Measurements from ENCODE around the gene OPCML. TPM values are rescaled to one million over a fixed set of nuclear protein-coding genes. Genes with fewer than 3 reads are reported as not detected.

The OPCML gene
- total and polyA plus RNA-seq, 7 experiments from 2014 or later = not detected

DNA sequence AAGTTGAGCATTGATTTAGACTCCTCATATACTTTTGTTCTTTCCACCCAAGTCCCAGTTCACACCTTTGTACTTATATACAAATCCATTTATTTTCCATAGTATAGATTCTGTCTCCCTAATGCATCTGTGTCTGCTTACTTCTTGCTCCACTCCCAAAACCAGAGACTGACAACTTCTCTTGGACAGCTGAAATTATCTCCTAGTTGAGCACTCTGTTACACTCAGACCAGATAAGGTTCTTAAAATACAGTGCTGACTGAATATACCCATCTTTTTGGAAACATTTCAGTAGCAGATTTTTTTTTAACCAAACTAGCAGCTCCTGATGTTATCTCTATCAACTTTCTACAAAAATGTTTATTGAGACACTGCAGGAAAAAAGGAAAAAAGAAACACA lies 106.3 kb downstream of the OPCML start:
- ChIA-PET POLR2A (no interaction called here), CTCF (no interaction called here)
- ATAC-seq (no peak), DNase-seq (no peak)
- Mint-ChIP-seq H3K4me3 (no peak overlapping the region), H3K27ac (no peak overlapping the region), H3K9me3 (peaks cover 0 to 5% (median 0%) of the 10 kb centered on the region in 11 donors), H3K36me3 (no peaks in the 10 kb centered on the region), H3K4me1 (no peaks in the 10 kb centered on the region), H3K27me3 (peaks cover 0 to 10% (median 3%) of the 10 kb centered on the region in 5 donors)
- Histone ChIP-seq H3K4me3 (ENCODE audit: low read length) (no peak overlapping the region), H3K27ac (ENCODE audit: low read depth, low read length) (no peak overlapping the region), H3K27me3 (ENCODE audit: control insufficient read depth in 2 of 2, insufficient read depth in 2 of 2, low read length in 2 of 2) (no peaks in the 10 kb centered on the region), H3K9me3 (ENCODE audit: control insufficient read depth in 2 of 3, low read length in 3 of 3) (no peaks in the 10 kb centered on the region), H3K4me1 (ENCODE audit: control insufficient read depth in 2 of 2, insufficient read depth in 2 of 2, low read length in 2 of 2) (no peaks in the 10 kb centered on the region), H3K36me3 (ENCODE audit: control insufficient read depth in 2 of 3, insufficient read depth in 3 of 3, low read length in 3 of 3) (no peaks in the 10 kb centered on the region)
- intact Hi-C loops (cut with micrococcal nuclease) = no loop called here

DNA sequence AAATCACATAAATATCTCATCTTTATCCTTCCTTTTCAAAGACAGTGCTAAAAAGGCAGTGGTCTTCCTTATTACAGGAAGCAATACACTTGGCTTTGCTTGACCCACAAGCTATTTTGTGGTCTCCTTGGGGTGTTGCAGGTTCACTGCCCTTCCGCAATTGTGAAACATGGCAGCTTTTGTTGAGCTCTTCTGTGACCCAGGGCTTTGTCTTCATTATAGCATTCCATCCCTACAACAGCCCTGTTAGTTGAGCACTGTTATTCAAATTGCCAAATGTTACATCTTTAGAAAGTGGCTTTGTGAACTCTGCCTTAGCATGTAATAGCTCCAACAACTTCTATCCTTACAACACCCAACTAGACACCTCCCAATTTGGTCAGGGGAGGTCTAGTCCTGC lies 107.1 kb downstream of the OPCML start:
- no peaks in the 10 kb centered on the region for H3K4me1 Mint-ChIP-seq
- H3K9me3 Mint-ChIP-seq = peaks cover 0 to 7% (median 0%) of the 10 kb centered on the region in 11 donors
- no peak overlapping the region for H3K27ac ChIP-seq (ENCODE audit: low read depth, low read length)
- DNase-seq (no peak), ATAC-seq (no peak)
- H3K4me3 ChIP-seq (ENCODE audit: low read length) = no peak overlapping the region
- no peak overlapping the region for H3K27ac Mint-ChIP-seq
- no peaks in the 10 kb centered on the region for H3K4me1 ChIP-seq (ENCODE audit: control insufficient read depth in 2 of 2, insufficient read depth in 2 of 2, low read length in 2 of 2)
- H3K4me3 Mint-ChIP-seq = no peak overlapping the region
- no peaks in the 10 kb centered on the region for H3K9me3 ChIP-seq (ENCODE audit: control insufficient read depth in 2 of 3, low read length in 3 of 3)
- intact Hi-C loops (cut with micrococcal nuclease) = no loop called here
- POLR2A ChIA-PET = no interaction called here
- no peaks in the 10 kb centered on the region for H3K36me3 Mint-ChIP-seq
- no peaks in the 10 kb centered on the region for H3K27me3 ChIP-seq (ENCODE audit: control insufficient read depth in 2 of 2, insufficient read depth in 2 of 2, low read length in 2 of 2)
- H3K36me3 ChIP-seq (ENCODE audit: control insufficient read depth in 2 of 3, insufficient read depth in 3 of 3, low read length in 3 of 3) = no peaks in the 10 kb centered on the region
- H3K27me3 Mint-ChIP-seq = peaks cover 0 to 10% (median 3%) of the 10 kb centered on the region in 5 donors
- CTCF ChIA-PET = no interaction called here

DNA sequence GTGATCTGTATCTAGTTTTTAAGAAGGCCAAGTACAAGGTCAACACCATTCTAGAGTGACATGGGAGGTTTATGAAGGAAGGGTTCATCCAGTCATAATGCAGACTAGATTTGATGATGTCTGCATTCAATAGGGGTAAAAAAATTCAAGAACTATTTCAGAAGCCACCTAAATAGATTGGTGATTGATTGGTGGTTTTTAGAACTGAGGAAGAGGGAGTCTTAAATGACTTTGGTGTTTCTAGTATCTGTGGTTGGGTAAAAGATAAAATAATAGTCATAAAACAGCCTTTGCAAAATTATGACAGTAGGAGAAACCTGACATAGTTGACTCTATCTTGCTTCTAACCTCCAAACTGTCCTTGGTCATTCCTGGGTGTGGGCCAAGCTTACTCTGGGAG lies 114.1 kb downstream of the OPCML start:
- Mint-ChIP-seq H3K27me3 (peaks cover 0 to 3% (median 0%) of the 10 kb centered on the region in 5 donors), H3K4me1 (no peaks in the 10 kb centered on the region), H3K27ac (no peak overlapping the region), H3K4me3 (no peak overlapping the region), H3K36me3 (no peaks in the 10 kb centered on the region), H3K9me3 (peaks cover 0 to 11% (median 4%) of the 10 kb centered on the region in 11 donors)
- ATAC-seq (no peak), DNase-seq (no peak)
- CTCF ChIA-PET = no interaction called here
- Histone ChIP-seq H3K36me3 (ENCODE audit: control insufficient read depth in 2 of 3, insufficient read depth in 3 of 3, low read length in 3 of 3) (no peaks in the 10 kb centered on the region), H3K4me3 (ENCODE audit: low read length) (no peak overlapping the region), H3K4me1 (ENCODE audit: control insufficient read depth in 2 of 2, insufficient read depth in 2 of 2, low read length in 2 of 2) (no peaks in the 10 kb centered on the region), H3K27ac (ENCODE audit: low read depth, low read length) (no peak overlapping the region), H3K9me3 (ENCODE audit: control insufficient read depth in 2 of 3, low read length in 3 of 3) (no peaks in the 10 kb centered on the region), H3K27me3 (ENCODE audit: control insufficient read depth in 2 of 2, insufficient read depth in 2 of 2, low read length in 2 of 2) (no peaks in the 10 kb centered on the region)
- POLR2A ChIA-PET = no interaction called here
- intact Hi-C loops (cut with micrococcal nuclease) = no loop called here

DNA sequence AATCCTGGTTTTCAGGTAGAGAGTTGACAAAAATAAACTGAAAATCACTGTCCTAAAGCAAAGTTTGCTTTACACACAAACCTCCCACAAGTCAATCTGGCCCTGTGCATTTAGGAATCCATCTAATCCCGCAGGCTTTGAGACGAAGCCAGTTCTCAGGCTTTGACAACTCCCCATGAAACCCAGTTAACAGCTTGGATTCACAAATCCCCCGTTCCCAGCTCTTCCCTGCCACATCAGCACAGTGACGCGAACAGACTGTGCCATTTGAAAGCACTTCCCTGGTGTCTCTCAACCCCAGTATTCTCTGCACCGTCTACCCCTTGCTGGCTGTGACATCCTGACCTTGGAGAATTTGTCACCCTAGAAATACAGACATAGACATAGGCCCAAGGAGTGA lies 117.8 kb downstream of the OPCML start:
- no peaks in the 10 kb centered on the region for H3K36me3 ChIP-seq (ENCODE audit: control insufficient read depth in 2 of 3, insufficient read depth in 3 of 3, low read length in 3 of 3)

DNA sequence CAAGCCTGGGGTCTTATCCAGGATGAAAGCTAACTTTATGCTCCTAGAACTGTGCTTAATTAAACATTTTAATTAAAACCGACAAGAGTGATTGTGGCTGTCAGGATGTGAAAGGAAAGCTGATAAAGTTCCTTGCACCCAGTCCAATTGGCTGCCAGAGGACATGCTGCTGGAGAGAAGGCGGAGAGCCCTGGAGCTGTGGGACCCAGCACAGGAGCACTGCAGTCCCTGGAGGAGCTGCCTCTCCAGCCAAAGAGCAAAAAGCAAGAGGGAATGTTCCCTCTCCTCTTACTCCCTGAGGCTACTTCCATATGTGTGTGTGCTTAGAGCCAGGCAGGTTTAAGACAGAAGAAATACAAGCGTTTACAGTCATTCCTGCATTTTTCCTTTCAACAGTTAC lies 118.6 kb downstream of the OPCML start:
- no peaks in the 10 kb centered on the region for H3K4me1 ChIP-seq (ENCODE audit: control insufficient read depth in 2 of 2, insufficient read depth in 2 of 2, low read length in 2 of 2)
- no peak for DNase-seq
- H3K9me3 ChIP-seq (ENCODE audit: control insufficient read depth in 2 of 3, low read length in 3 of 3) = no peaks in the 10 kb centered on the region
- Mint-ChIP-seq H3K36me3 (no peaks in the 10 kb centered on the region), H3K9me3 (peaks cover 0 to 7% (median under 1%) of the 10 kb centered on the region in 11 donors), H3K4me3 (no peak overlapping the region), H3K27ac (peak overlapping the region in 1 of 9 donors; percentile 65), H3K27me3 (peaks cover 0 to 7% (median 0%) of the 10 kb centered on the region in 5 donors), H3K4me1 (no peaks in the 10 kb centered on the region)
- CTCF ChIA-PET = no interaction called here
- intact Hi-C loops (cut with micrococcal nuclease) = no loop called here
- no peak overlapping the region for H3K4me3 ChIP-seq (ENCODE audit: low read length)
- no peaks in the 10 kb centered on the region for H3K27me3 ChIP-seq (ENCODE audit: control insufficient read depth in 2 of 2, insufficient read depth in 2 of 2, low read length in 2 of 2)
- no peak overlapping the region for H3K27ac ChIP-seq (ENCODE audit: low read depth, low read length)
- no peaks in the 10 kb centered on the region for H3K36me3 ChIP-seq (ENCODE audit: control insufficient read depth in 2 of 3, insufficient read depth in 3 of 3, low read length in 3 of 3)
- no peak for ATAC-seq
- POLR2A ChIA-PET = no interaction called here

More for the DNA sequence above, 117.8 kb downstream of the OPCML start:
- Mint-ChIP-seq H3K27me3 (peaks cover 0 to 7% (median 0%) of the 10 kb centered on the region in 5 donors), H3K36me3 (no peaks in the 10 kb centered on the region), H3K9me3 (peaks cover 0 to 12% (median 1%) of the 10 kb centered on the region in 11 donors), H3K4me1 (no peaks in the 10 kb centered on the region), H3K27ac (no peak overlapping the region), H3K4me3 (no peak overlapping the region)
- H3K27me3 ChIP-seq (ENCODE audit: control insufficient read depth in 2 of 2, insufficient read depth in 2 of 2, low read length in 2 of 2) = no peaks in the 10 kb centered on the region
- no peak overlapping the region for H3K27ac ChIP-seq (ENCODE audit: low read depth, low read length)
- DNase-seq (no peak), ATAC-seq (no peak)
- ChIA-PET CTCF (no interaction called here), POLR2A (no interaction called here)
- intact Hi-C loops (cut with micrococcal nuclease) = no loop called here
- H3K4me1 ChIP-seq (ENCODE audit: control insufficient read depth in 2 of 2, insufficient read depth in 2 of 2, low read length in 2 of 2) = no peaks in the 10 kb centered on the region
- no peaks in the 10 kb centered on the region for H3K9me3 ChIP-seq (ENCODE audit: control insufficient read depth in 2 of 3, low read length in 3 of 3)
- H3K4me3 ChIP-seq (ENCODE audit: low read length) = no peak overlapping the region

DNA sequence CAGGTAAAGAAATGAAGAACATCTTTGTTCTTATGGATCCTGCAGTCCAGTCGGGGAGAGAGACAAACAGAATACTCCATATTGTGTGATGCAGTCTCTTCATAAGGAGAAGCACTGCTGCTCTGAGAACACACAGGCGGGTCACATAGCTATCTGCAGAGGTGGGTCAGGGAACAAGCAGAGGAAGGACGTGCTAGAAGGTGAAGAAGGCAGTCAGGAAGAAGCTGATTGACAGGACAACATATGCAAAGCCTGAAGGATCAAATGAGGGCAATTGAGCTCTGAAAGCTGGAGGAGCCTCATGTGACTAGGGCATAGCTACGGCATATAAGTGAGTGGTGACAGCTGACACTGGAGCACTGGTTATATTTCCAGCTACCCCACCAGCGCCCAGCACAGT lies 122.5 kb downstream of the OPCML start:
- H3K27ac Mint-ChIP-seq = no peak overlapping the region
- intact Hi-C loops (cut with micrococcal nuclease) = no loop called here
- Histone ChIP-seq H3K4me1 (ENCODE audit: control insufficient read depth in 2 of 2, insufficient read depth in 2 of 2, low read length in 2 of 2) (no peaks in the 10 kb centered on the region), H3K27ac (ENCODE audit: low read depth, low read length) (no peak overlapping the region), H3K4me3 (ENCODE audit: low read length) (no peak overlapping the region), H3K27me3 (ENCODE audit: control insufficient read depth in 2 of 2, insufficient read depth in 2 of 2, low read length in 2 of 2) (no peaks in the 10 kb centered on the region), H3K36me3 (ENCODE audit: control insufficient read depth in 2 of 3, insufficient read depth in 3 of 3, low read length in 3 of 3) (no peaks in the 10 kb centered on the region), H3K9me3 (ENCODE audit: control insufficient read depth in 2 of 3, low read length in 3 of 3) (no peaks in the 10 kb centered on the region)
- ChIA-PET CTCF (no interaction called here), POLR2A (no interaction called here)
- H3K4me1 Mint-ChIP-seq = no peaks in the 10 kb centered on the region
- DNase-seq (no peak), ATAC-seq (no peak)
- peaks cover 0 to 12% (median 3%) of the 10 kb centered on the region in 11 donors for H3K9me3 Mint-ChIP-seq
- peaks cover 0 to 10% (median 0%) of the 10 kb centered on the region in 5 donors for H3K27me3 Mint-ChIP-seq
- no peak overlapping the region for H3K4me3 Mint-ChIP-seq
- no peaks in the 10 kb centered on the region for H3K36me3 Mint-ChIP-seq

DNA sequence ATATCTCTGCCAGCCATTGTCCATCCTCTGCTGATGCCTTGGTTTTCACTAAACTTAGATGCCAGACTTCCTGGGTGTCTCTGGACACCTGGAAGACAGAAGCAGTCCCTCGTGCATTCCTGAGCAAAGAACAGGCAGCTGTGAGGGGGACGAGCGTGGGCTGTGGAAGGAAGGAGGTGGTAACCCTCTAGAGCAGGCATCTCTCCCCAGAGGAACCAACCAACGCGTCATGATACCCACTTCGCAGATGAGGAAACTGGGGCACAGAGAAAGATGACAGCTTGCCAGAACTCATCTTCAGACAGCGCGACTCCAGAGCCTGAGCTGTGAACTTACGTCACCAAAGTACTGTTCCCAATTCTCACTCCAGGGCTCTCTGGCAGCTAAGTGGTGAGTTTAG lies 123.4 kb downstream of the OPCML start:
- Histone ChIP-seq H3K9me3 (ENCODE audit: control insufficient read depth in 2 of 3, low read length in 3 of 3) (no peaks in the 10 kb centered on the region), H3K4me3 (ENCODE audit: low read length) (no peak overlapping the region), H3K36me3 (ENCODE audit: control insufficient read depth in 2 of 3, insufficient read depth in 3 of 3, low read length in 3 of 3) (no peaks in the 10 kb centered on the region), H3K27ac (ENCODE audit: low read depth, low read length) (no peak overlapping the region), H3K27me3 (ENCODE audit: control insufficient read depth in 2 of 2, insufficient read depth in 2 of 2, low read length in 2 of 2) (no peaks in the 10 kb centered on the region), H3K4me1 (ENCODE audit: control insufficient read depth in 2 of 2, insufficient read depth in 2 of 2, low read length in 2 of 2) (no peaks in the 10 kb centered on the region)
- Mint-ChIP-seq H3K9me3 (peaks cover 0 to 13% (median 4%) of the 10 kb centered on the region in 11 donors), H3K36me3 (no peaks in the 10 kb centered on the region), H3K4me1 (no peaks in the 10 kb centered on the region), H3K4me3 (no peak overlapping the region), H3K27ac (no peak overlapping the region), H3K27me3 (peaks cover 0 to 10% (median 0%) of the 10 kb centered on the region in 5 donors)
- ChIA-PET POLR2A (no interaction called here), CTCF (no interaction called here)
- ATAC-seq = no peak
- DNase-seq = no peak
- intact Hi-C loops (cut with micrococcal nuclease) = no loop called here

Data from naive thymus-derived CD4-positive, alpha-beta T cell (primary cell).